SKM-1 (cell line): ENCODE data around the gene PPA2.
"Not testable (repeated sequence)": the region's sequence is repeated elsewhere in the genome, so short reads cannot be mapped to it uniquely, and the experiment has no call there.

Experiments used
- DNase-seq: peaks from one replicate; lab custom pipeline; 2025; ENCODE audit not compliant: unreplicated experiment; lab: John Stamatoyannopoulos, UW

The PPA2 gene

DNA sequence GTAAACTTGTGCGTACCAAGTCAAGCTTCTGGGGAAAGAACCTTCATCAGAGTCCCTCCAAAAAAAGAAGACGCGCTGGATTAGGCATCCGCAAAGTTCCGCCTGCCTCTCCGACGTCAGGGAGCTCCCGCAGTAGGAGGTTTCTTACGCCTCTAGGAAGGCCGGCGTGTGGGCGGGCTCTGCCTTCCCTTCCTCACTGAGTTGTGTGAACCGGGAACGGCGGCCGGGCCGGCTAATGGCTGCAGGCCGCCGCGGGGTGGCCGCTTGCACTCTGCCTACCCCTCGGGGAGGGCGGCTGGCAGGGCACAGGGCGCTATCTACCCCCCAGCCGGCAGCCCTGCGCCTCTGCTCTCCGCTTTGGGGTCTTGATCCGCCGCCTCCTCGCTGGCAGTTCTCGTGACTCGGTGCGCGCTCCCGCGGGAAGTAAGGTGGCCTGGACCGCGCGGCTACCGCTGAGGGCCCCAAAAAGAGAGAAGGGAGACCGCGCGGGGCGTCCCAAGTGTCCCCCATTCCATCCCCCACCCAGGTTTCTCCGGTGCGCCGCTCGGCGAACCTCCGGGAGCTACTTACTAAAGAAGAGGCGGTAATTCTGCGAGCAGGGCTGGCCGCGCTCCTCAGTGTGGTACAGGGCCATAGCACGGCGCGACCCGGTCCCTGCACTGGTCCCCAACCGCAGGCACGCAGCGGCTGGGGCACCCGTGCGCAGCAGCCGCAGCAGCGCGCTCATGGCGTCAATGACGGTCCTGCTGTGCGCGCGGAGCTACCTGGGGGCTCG, at the start of gene PPA2:
TSS of gene PPA2 (minus strand) at position 739 of the 775 bp plus-strand sequence. CDS start at position 727, 12 bp downstream.
- peak; percentile 72 for DNase-seq

DNA sequence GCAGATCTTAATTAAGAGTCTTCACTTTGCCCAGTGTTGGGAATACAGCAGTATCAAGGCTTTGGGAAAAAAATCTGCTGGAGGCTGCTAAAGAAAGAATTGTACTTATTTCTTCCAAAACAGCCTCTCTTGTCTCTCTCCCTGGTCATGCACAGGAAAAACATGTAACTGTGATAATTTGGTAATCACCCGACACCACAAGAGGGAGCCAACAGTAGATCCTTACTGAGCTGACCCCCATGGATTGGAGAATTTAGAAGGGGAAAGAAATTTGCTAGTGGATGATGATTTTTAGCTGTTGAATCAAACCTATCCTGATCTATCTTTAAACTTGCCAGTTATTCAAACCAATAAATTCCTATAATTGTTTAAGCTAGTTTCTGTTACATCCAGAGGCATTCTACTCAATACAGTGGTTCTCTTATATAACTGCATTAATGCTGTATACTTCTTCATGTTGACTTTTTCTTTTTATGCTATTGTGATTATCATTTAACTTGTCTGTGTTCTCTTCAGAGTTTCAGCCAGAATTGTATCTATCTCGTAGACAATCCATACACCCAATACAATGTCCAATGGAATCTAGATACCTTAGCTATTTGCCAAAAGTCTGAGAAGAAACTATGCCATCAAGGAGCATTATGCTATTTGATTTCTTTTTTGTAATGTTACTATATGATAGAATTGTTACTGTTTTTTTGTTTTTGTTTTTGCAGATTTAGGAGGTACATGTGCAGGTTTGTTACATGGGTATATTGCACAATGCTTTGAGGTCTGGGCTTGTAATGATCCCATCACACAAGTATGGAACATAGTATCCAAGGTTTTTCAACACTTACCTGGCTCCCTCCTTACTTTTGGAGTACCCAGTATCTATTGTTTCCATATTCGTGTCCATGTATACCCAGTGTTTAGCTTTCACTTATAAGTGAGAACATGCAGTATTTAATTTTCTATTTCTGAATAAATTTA, 47.2 kb upstream of the PPA2 start:
- DNase-seq: peak; percentile 50

GRCh38 chr4:105510245-105510644, 36.4 kb upstream of the PPA2 start:
- no peak for DNase-seq

DNA sequence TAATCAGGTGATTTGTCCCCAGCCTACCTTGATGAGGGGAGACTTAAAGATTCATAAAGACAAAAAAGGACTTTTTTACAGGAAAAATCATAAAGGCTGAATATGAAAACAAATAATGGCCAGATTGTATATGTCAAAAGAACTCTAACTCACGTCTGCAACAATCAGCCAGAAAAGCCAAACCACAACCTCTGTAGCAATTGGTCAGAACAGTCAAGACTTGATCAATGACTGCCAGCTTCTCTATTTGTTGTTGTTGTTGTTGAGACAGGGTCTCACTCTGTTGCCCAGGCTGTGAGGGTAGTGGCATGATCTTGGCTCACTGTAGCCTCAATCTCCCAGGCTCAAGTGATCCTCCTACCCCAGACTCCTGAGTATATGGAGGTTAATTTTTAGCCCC, 35.9 kb upstream of the PPA2 start:
- no peak for DNase-seq

GRCh38 chr4:105509291-105509690, 35.4 kb upstream of the PPA2 start:
- DNase-seq: no peak

DNA sequence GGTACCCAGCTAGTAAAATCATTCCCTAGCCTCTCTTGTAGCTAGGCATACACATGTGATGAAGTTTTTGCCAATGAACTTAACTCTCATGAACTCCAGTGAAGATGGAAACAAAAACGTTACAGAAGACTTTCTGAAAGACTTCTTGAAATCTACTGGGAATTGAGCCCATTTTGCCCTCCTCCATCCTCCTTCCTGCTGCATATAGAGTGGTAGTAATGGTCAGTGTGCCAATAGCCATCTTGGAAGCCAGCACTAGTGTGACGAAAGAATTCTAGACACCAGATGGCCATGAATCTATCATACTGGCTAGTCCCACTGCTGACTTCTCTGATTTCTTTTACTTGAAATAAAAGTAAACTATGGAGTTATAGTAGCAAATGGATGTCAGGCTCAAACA, 30.9 kb upstream of the PPA2 start:
- DNase-seq: no peak

DNA sequence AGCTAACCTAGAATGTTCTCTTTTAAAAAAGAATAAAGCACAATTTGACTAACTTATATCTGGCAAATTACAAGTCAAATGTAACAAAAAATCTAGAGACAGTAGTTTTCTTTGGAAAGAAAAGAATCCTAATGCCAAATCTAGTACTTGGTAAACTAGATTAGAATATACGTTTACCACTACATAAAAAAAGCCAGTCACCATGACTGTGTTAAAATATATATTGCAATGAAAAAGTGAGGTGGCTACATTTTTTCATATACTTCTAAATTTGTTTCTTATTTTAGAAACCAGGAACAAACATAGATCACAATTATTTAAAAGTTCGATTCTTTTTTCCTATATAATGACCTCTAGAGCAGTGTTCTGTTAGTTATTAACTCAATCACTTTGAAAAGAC, 29.6 kb upstream of the PPA2 start:
- no peak for DNase-seq

- DNase-seq: no peak
Measured at GRCh38 chr4:105496899-105497298, 23.0 kb upstream of the PPA2 start.

DNA sequence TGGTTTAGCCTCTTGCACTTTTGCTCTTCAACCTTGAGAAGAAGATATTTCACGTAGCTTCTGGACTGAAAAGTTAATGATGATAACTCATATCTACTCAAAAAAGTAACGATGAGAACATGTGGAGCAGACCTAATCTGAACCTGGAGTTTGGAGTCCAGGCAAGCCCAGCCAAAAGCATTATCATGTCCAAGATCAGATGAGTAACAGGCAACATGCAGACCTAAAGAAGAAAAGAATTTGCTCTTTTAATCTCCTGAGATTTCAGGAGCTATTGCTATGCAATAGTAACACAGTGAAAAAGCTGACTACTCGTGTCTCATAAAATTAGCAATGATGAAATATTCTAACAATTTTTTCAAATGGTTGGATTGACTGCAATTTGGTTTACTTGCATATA, 21.8 kb upstream of the PPA2 start:
- DNase-seq: no peak

GRCh38 chr4:105490523-105490922, 16.7 kb upstream of the PPA2 start:
- no peak for DNase-seq

DNA sequence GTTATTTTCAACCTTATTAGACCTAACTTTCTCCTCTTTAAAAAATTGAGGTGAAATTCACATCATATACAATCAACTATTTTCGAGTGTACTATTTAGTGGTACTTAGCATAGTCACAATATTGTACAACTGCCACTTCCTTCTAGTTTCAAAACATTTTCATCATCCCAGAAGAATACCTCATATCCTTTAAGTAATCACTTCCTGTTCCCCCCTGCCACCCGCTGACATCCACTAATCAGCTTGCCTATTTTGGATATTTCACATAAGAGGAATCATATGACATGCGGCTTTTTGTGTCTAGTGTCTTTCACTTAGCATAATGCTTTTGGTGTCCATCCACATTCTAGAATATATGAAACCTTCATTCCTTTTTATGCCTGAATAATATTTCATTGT, 10.0 kb upstream of the PPA2 start:
- no peak for DNase-seq

DNA sequence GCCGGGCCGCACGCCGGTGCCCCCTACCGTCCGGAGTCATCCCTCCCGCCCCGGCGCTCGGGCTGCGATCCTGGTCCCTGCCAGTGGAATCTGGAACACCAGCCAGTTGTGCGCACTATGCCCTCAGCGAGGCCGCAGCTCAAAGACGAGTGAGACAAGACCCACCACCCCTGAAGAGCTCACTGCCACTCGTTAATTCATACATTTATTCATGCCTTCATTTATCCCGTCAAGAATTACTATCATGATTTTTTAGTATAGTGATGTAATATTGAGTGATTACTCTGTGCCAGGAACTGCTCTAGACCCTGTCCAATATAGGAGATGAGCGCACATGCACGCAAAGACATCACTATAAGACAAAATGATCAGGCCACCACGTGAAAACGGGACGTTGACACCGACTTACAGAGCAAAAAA, 247 bp upstream of the PPA2 start:
- no peak for DNase-seq

DNA sequence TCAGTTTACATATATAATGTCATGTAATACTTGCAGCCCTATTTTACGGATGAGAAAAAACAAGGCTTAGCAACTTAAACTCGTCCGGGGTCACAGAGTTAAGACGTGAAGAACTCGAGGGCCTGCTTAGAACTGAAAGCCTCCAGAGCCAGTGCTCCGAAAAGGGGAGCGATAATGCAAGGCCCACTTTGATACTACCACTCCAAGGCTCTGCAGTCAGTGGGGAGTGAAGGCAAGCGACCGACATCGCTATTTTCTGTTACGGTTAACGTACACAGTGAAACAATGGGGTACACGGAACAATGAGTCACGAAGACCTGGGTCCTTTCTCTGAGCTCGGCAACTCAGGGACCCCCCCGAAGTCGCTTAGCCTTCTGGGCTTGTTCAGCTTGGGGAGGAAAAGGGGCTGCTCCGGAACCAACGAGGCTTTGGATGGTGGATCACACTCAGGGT, 965 bp downstream of the PPA2 start:
- DNase-seq: no peak

DNA sequence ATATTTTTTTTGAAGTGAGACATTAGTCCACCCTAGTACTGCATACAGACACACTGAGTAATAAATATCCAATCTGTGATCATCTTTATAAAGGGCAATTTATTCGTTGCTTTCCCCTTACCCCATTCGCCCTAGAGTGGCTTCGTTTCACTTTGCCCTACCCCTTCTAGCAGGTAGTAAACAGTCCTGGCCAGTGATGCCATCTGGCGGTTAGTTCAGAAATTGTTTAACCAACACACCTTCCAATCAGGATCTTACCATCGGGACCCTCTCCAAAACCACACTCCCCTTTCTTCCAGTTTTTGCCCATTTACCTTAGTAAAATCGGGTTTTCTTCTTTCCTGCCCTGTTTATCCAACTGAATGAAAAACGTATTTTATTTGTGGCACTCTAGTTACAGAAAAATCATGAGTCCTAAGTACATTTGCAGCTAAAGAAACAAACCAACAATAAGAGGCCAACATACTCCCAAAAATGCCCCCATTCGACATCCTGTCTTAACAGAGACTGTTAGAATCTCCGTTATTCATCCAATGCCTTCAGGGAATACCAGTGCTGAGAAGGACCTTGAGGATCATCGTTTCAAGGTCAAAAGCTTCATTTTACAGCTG, 2.2 kb downstream of the PPA2 start:
- peak; percentile 41 for DNase-seq

DNA sequence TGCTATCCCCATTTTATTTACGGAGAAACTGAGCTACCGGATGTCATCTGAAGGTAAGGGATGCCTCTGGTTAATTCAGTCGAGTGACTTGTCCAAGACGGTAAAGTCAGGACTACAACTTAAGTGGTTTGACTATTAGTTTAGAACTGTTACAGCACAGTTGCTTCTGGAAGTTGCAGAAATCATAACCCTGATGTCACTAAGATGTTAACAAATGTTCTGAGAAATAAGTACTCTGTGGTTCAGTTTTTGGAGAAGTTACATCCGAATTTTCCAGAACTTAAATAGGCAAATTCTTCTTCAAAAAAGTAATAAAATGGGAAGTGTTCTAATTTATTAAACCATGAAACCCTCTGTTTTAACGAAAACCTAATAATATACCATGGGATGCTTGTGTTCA, 3.1 kb downstream of the PPA2 start:
- DNase-seq: no peak

- DNase-seq: no peak
Measured at GRCh38 chr4:105469736-105470135, 4.1 kb downstream of the PPA2 start.

GRCh38 chr4:105466580-105466979, 7.3 kb downstream of the PPA2 start:
- DNase-seq: no peak

GRCh38 chr4:105464563-105464962, 9.3 kb downstream of the PPA2 start:
- DNase-seq: not testable (repeated sequence)

- no peak for DNase-seq
Measured at GRCh38 chr4:105462576-105462975, 11.3 kb downstream of the PPA2 start.

GRCh38 chr4:105461621-105462382, 12.1 kb downstream of the PPA2 start:
- no peak for DNase-seq

- DNase-seq: peak; percentile 53
Measured at GRCh38 chr4:105461221-105461620, 12.6 kb downstream of the PPA2 start.
